Measurements from ENCODE around the gene CCR7.

The CCR7 gene

GRCh38 chr17:40564883-40565768 lies at the start of gene CCR7:
TSS of gene CCR7 (minus strand) at chr17:40565472. CDS start at chr17:40565409, 63 bp downstream.
- peak; percentile 72 for DNase-seq (ENCODE audit: low read depth)

- DNase-seq (ENCODE audit: low read depth) = no peak
Measured at GRCh38 chr17:40614431-40615067, 49.3 kb upstream of the CCR7 start.

- no peak for DNase-seq (ENCODE audit: low read depth)
Measured at GRCh38 chr17:40613467-40614154, 48.3 kb upstream of the CCR7 start.

- DNase-seq (ENCODE audit: low read depth) = no peak
Measured at GRCh38 chr17:40612599-40613244, 47.5 kb upstream of the CCR7 start.

GRCh38 chr17:40611840-40612474 lies 46.7 kb upstream of the CCR7 start:
- DNase-seq (ENCODE audit: low read depth) = no peak

- no peak for DNase-seq (ENCODE audit: low read depth)
Measured at GRCh38 chr17:40610359-40610758, 45.1 kb upstream of the CCR7 start.

GRCh38 chr17:40608061-40608581 lies 42.8 kb upstream of the CCR7 start:
- DNase-seq (ENCODE audit: low read depth) = no peak

- no peak for DNase-seq (ENCODE audit: low read depth)
Measured at GRCh38 chr17:40607641-40608040, 42.4 kb upstream of the CCR7 start.

GRCh38 chr17:40606548-40607353 lies 41.5 kb upstream of the CCR7 start:
- DNase-seq (ENCODE audit: low read depth) = no peak

GRCh38 chr17:40605306-40605705 lies 40.0 kb upstream of the CCR7 start:
- DNase-seq (ENCODE audit: low read depth) = peak; percentile 69

- DNase-seq (ENCODE audit: low read depth) = no peak
Measured at GRCh38 chr17:40604327-40605080, 39.2 kb upstream of the CCR7 start.

- peak; percentile 75 for DNase-seq (ENCODE audit: low read depth)
Measured at GRCh38 chr17:40602445-40603443, 37.5 kb upstream of the CCR7 start.

GRCh38 chr17:40600486-40601046 lies 35.3 kb upstream of the CCR7 start:
- no peak for DNase-seq (ENCODE audit: low read depth)

- DNase-seq (ENCODE audit: low read depth) = no peak
Measured at GRCh38 chr17:40599468-40599763, 34.1 kb upstream of the CCR7 start.

- peak; percentile 73 for DNase-seq (ENCODE audit: low read depth)
Measured at GRCh38 chr17:40598619-40599467, 33.6 kb upstream of the CCR7 start.

- no peak for DNase-seq (ENCODE audit: low read depth)
Measured at GRCh38 chr17:40598301-40598618, 33.0 kb upstream of the CCR7 start.

- no peak for DNase-seq (ENCODE audit: low read depth)
Measured at GRCh38 chr17:40597556-40598300, 32.5 kb upstream of the CCR7 start.
